ENCODE measurements around the gene FGD3.

Gene FGD3

GRCh38 chr9:92977279-92977678 lies 30.0 kb downstream of the FGD3 start:
- no peak for DNase-seq (ENCODE audit: low read depth)

GRCh38 chr9:92978345-92978875 lies 31.1 kb downstream of the FGD3 start:
- H3K4me3 ChIP-seq (ENCODE audit: low read depth, low read length) = no peak overlapping the region
- DNase-seq (ENCODE audit: low read depth) = no peak
- TF ChIP-seq CTCF (IDR thresholded peaks at IDR 0.05; ENCODE audit: control insufficient read depth, extremely low read depth, insufficient read depth) = no peak

More at GRCh38 chr9:92977279-92977678, 30.0 kb downstream of the FGD3 start:
- H3K4me3 ChIP-seq (ENCODE audit: low read depth, low read length) = no peak overlapping the region
- TF ChIP-seq CTCF (IDR thresholded peaks at IDR 0.05; ENCODE audit: control insufficient read depth, extremely low read depth, insufficient read depth) = no peak

- DNase-seq (ENCODE audit: low read depth) = no peak
- no peak overlapping the region for H3K4me3 ChIP-seq (ENCODE audit: low read depth, low read length)
- TF ChIP-seq CTCF (IDR thresholded peaks at IDR 0.05; ENCODE audit: control insufficient read depth, extremely low read depth, insufficient read depth) = no peak
Observed at GRCh38 chr9:92979283-92980056, 32.1 kb downstream of the FGD3 start.

- TF ChIP-seq CTCF (IDR thresholded peaks at IDR 0.05; ENCODE audit: control insufficient read depth, extremely low read depth, insufficient read depth) = no peak
- H3K4me3 ChIP-seq (ENCODE audit: low read depth, low read length) = no peak overlapping the region
- DNase-seq (ENCODE audit: low read depth) = no peak
Observed at GRCh38 chr9:92980085-92980745, 32.9 kb downstream of the FGD3 start.

- DNase-seq (ENCODE audit: low read depth) = no peak
- H3K4me3 ChIP-seq (ENCODE audit: low read depth, low read length) = no peak overlapping the region
- TF ChIP-seq CTCF (IDR thresholded peaks at IDR 0.05; ENCODE audit: control insufficient read depth, extremely low read depth, insufficient read depth) = no peak
Observed at GRCh38 chr9:92982130-92982529, 34.8 kb downstream of the FGD3 start.

- no peak for DNase-seq (ENCODE audit: low read depth)
- no peak for TF ChIP-seq CTCF (IDR thresholded peaks at IDR 0.05; ENCODE audit: control insufficient read depth, extremely low read depth, insufficient read depth)
- no peak overlapping the region for H3K4me3 ChIP-seq (ENCODE audit: low read depth, low read length)
Observed at GRCh38 chr9:92983984-92984589, 36.8 kb downstream of the FGD3 start.

Data from LNCaP clone FGC (cell line).